GM18526 (cell line): ENCODE data around the gene XPO6.

Experiments
- POLR2A ChIP-seq: IDR thresholded peaks from 3 replicates; pipeline ENCODE4 v1.6.1; 2011; ENCODE audit not compliant: insufficient read length; ENCODE audit errors: extremely low read depth

XPO6 gene

DNA sequence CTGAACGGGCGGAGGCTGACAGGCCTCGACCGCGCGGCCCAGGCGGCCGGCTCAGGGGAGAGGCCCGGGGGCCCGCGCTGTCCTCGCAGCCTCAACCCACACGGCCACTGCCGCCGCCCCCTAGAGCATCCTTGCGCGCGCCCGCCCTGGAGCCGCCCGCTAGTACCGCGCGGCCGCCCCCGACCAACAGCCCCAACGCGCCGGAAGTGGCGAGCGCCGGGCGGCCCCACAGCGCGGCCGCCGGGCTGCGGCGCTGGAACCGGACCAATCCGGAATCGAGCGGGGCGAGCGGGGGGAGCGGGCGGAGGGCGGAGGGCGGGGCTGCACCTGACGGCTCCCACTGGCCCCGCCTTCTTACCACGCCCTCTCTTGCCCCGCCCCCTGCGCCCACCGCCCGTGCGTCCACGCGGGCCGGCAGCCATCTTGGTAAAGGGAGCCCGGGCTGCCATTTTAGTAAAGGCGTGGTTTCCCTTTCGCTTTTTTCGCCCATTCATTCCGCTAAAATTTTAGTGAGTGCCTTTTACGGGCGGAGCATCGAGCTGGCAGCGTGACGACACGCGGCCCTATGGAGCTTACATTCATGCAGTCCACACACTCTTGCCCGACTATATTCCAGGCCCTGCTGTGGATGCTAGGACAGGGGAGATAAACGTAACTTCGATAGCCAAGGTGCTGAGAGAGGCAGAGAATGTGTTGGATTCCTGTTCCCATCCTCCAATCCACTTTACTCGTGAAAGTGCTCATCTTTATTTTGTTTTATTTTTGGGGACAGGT, at the start of gene XPO6:
Gene XPO6, minus strand, starts transcription at position 208 of the 774 bp plus-strand sequence. CDS start 597 bp downstream, outside the sequence.
- TF ChIP-seq POLR2A, result peak; percentile 77

DNA sequence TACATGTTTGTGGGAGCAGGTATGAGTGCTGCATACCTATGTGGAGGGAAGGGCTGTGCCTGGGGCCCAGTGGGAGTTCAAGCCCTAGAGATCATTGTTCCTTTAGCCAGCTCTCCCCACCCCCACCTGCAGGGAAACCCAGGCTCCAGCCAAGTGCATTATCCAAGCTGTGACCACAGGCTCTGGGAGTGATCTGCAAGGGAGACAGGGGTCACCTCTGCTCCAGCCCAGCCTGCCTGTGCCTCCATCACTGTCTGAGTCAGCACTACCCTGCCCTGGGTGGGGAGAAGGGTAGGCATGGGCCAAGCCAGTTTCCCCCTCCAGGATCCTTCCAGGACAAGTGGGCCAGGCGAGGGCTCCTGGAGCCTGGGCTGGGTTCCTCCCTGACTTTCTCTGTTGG, 48.4 kb upstream of the XPO6 start:
- TF ChIP-seq POLR2A, result no peak

DNA sequence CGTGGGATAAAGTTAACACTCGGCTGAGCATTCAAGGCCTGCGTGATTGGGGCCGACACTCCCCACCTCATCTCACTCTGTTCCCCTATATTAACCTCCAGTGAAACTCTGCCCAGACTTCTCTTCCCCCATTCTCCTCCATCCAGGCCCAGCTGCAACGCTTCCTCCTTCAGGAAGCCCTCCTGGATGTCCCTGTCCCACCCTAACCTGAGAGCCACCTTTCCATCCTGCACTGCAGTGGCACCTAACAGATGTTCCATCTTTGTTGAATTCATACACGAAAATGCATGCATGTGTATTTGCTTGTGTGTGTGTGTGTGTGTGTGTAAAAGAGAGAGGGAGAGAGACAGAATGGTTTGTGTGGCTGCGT, 48.0 kb upstream of the XPO6 start:
- no peak for TF ChIP-seq POLR2A

GRCh38 chr16:28259091-28259780, 47.5 kb upstream of the XPO6 start:
- no peak for TF ChIP-seq POLR2A

- TF ChIP-seq POLR2A, result no peak
Measured at GRCh38 chr16:28258567-28258966, 46.8 kb upstream of the XPO6 start.

- TF ChIP-seq POLR2A, result no peak
Measured at GRCh38 chr16:28257256-28257655, 45.5 kb upstream of the XPO6 start.

- no peak for TF ChIP-seq POLR2A
Measured at GRCh38 chr16:28255838-28256237, 44.1 kb upstream of the XPO6 start.

DNA sequence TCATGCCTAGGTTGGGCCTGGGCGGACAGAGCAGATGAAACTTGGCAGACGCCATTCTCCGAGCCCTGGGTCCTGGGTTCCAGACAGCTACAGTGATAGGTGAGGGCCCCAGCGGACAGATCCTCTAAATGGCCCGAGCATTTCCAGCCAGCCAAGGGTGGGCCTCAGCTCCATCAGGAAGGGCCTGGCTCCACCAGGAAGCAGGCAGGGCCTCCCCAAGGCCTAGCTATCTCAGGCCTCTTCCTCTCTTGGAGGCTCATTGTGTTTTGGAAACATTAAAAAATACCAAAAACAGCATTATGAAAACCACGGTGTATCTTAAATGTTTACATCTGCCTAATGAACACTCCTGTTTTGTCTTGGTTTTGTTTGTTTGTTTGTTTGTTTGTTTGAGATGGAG, 42.4 kb upstream of the XPO6 start:
- no peak for TF ChIP-seq POLR2A

DNA sequence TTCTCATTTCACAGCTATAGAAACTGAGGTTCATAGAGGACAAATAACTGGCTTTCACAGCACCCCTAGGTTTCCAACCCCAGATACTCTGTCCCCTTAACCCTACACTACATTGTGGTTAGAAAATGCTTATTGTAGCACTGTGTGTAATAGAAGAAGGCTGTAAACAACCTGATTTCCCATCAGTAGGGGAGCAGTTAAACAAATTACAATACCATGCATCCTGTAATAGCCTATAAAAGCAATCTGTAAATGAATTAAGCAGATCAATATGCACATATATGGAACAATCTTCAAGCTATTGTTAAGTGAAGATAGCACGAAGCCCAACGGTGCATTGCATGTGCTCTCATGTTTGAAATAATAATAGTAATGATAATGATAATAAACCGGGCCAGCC, 39.2 kb upstream of the XPO6 start:
- no peak for TF ChIP-seq POLR2A

- no peak for TF ChIP-seq POLR2A
Measured at GRCh38 chr16:28241924-28242323, 30.2 kb upstream of the XPO6 start.

DNA sequence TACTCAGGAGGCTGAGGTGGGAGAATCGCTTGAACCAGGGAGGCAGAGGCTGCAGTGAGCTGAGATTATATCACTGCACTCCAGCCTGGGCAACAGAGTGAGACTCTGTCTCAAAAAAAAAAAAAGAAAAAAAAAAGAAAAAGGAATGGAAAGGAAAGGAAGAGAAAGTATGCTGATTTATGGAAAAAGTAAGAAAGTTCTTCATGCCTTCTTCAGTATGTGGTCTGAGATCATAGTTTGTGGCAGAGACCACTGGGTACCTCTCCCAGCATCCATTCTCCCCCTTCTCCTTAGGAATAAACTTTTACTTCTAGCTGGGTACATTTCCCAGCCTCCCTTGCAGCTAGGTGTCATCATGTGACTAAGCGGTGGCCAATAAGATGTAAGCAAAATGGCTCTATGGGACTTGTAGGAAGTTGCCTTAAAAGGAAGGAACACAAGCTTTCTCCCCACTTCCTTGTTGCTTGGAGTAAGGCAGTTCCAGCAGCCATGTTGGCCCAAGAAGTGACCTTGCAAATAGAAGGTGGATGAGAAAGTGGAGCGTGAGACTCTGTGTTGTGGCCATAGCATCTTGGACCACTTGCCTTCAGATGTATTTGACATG, 26.1 kb upstream of the XPO6 start:
- TF ChIP-seq POLR2A, result no peak

- TF ChIP-seq POLR2A, result no peak
Measured at GRCh38 chr16:28231763-28232162, 20.0 kb upstream of the XPO6 start.

GRCh38 chr16:28219282-28219681, 7.5 kb upstream of the XPO6 start:
- TF ChIP-seq POLR2A, result no peak

DNA sequence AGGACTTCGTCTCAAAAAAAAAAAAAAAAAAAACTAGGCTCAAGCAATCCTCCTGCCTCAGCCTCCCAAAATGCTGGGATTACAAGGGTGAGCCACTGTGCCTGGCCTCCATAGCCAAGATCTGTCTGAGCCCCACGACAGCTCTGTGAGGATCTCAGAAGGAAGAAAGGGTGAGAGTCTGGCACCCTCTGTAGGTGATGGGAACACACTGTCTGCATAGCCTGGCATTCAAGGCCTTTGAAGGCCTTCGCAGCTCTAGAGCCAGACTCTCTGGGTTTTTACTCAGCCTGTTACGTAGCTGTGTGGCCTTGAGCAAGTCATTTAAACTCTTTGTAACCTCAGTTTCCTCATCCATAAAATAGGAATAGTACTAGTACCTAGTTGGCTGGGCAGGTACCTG, 6.3 kb upstream of the XPO6 start:
- no peak for TF ChIP-seq POLR2A

DNA sequence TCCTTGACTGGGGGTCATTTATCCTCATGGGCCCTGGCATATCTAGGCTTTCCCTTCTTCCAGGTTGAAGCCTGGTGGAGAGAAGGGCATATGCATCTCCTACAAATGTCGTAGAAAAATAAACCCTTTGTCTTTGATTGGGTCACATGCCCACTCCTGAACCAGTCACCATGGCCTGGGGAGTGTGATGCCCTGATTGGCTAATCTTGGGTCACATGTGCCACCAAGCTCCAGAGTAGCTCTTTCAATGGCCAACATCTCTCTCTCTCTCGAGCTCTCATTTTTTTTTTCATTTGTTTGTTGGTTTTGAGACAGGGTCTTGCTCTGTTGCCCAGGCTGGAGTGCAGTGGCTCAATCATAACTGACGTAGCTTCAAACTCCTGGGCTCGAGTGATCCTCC, 5.6 kb upstream of the XPO6 start:
- no peak for TF ChIP-seq POLR2A

DNA sequence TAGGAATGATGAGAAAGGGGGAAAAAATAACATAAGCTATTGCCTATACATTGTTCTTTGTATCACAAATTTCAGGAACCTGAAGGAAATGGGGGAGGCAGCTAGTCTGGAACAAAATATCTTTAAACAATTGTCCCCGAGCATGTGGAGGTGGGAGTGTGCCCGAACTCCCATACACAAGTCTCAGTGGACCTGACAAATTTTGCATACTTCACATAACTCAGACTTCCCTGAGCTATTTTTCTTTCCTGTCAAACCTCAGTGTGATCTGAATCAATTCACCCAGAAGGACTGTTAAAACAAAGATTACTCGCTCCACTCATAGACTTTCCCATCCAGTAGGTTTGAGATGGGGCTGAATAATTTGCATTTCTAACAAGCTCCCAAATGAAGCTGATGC, 1.6 kb upstream of the XPO6 start:
- no peak for TF ChIP-seq POLR2A
